Natural killer cell treated with Interleukin-12 subunit alpha and Interleukin-12 subunit beta and Interleukin-15 and Interleukin-18, amount 100 ng/mL, for 72 hours (primary cell): Measurements from ENCODE around the gene ARPC2. TPM values are rescaled to one million over a fixed set of nuclear protein-coding genes. Genes with fewer than 3 reads are reported as not detected.

ENCODE experiments used
- ATAC-seq, 2 donors: fragments of 150-1000 bp; cut with Tn5 transposase in 1 of 2; sonication (Bioruptor Pico), chemical (Tn5 transposase) in 1 of 2; 2 replicates each; pipeline ENCODE4 v1.10.0; 2021
- DNase-seq: peaks from one replicate; pipeline ENCODE4 v3.0.0; 2022; ENCODE audit warnings: low spot score
- H3K27ac Mint-ChIP-seq, 2 donors: 1 replicate in 1 of 2; 2 replicates in 1 of 2; pipeline ENCODE4 v1.8.0; 2022; ENCODE audit warnings: mixed read lengths in 2 of 2, mild to moderate bottlenecking in 1 of 2, moderate library complexity in 1 of 2
- H3K27me3 Mint-ChIP-seq, 2 donors: 1 replicate in 1 of 2; 2 replicates in 1 of 2; pipeline ENCODE4 v1.8.0; 2022; ENCODE audit warnings: mixed read lengths in 2 of 2
- H3K36me3 Mint-ChIP-seq: one replicate; pipeline ENCODE4 v1.8.0; 2022; ENCODE audit warnings: mixed read lengths
- H3K4me1 Mint-ChIP-seq, 2 donors: 1 replicate in 1 of 2; 2 replicates in 1 of 2; pipeline ENCODE4 v1.8.0; 2022; ENCODE audit warnings: low read depth in 2 of 2, mixed read lengths in 2 of 2, mild to moderate bottlenecking in 1 of 2
- H3K4me3 Mint-ChIP-seq: one replicate; pipeline ENCODE4 v1.8.0; 2022; ENCODE audit warnings: mixed read lengths
- H3K9me3 Mint-ChIP-seq: 2 replicates; pipeline ENCODE4 v1.8.0; 2022; ENCODE audit warnings: mixed read lengths
- total RNA-seq, 2 donors: library from RNA; stranded (reverse); gene quantifications; one replicate each; pipeline ENCODE4 v1.2.3, GENCODE V29; 2022

ARPC2 gene
- total RNA-seq, 2 donors from 2014 or later, result 509 to 675 TPM

DNA sequence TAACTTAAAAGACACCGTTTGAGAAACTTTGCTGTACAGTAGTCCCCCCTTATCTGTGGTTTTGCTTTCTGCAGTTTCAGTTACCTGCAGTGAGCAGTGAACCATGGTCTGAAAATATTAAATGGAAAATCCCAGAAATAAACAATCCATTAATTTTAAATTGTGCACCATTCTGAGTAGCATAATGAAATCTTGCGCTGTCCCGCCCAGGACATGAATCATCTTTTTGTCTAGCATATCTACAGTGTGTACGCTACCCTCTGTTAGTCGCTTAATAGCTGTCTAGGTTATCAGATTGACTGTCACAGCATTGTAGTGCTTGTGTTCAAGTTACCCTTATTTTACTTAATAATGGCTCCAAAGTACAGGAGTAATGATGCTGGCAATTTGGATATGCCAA is 6.1 kb downstream of the ARPC2 start:
- Mint-ChIP-seq H3K27me3 (no peaks in the 10 kb centered on the region), H3K4me1 (peaks cover 76 to 80% of the 10 kb centered on the region in 2 donors), H3K4me3 (peak overlapping the region; percentile 88), H3K9me3 (no peaks in the 10 kb centered on the region), H3K27ac (peak overlapping the region; percentile 91 to 94), H3K36me3 (peaks cover 53% of the 10 kb centered on the region)
- DNase-seq (no peak), ATAC-seq (peak; percentile 74 to 82)

- H3K9me3 Mint-ChIP-seq, result no peaks in the 10 kb centered on the region
- no peak for ATAC-seq
- peak overlapping the region; percentile 88 for H3K4me3 Mint-ChIP-seq
- peak overlapping the region; percentile 91 to 94 for H3K27ac Mint-ChIP-seq
- no peaks in the 10 kb centered on the region for H3K27me3 Mint-ChIP-seq
- H3K36me3 Mint-ChIP-seq, result peaks cover 60% of the 10 kb centered on the region
- no peak for DNase-seq
- peaks cover 83 to 87% of the 10 kb centered on the region in 2 donors for H3K4me1 Mint-ChIP-seq
Measured at GRCh38 chr2:218224186-218224585, 7.2 kb downstream of the ARPC2 start.

DNA sequence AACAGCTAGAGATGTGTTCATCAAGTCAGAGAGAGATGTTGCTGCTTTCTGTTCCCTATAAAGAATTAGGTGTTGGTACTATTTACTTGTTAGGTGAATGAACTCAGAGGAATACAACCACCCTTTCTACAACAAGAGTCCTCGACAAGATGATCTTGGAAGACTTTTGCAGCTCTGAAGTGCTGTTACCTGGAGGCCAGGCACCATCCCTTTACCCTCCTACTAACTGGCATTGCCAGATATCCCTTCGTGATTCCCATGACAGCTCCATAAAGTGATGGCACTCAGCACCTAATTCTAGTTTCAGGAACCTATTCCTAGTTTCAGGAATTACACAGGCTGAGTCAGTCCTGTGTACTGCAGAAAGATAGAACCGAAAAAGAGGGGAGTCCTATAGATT is 9.9 kb downstream of the ARPC2 start:
- DNase-seq (no peak), ATAC-seq (no peak)
- H3K36me3 Mint-ChIP-seq, result peaks cover 52% of the 10 kb centered on the region
- H3K9me3 Mint-ChIP-seq, result no peaks in the 10 kb centered on the region
- peaks cover 72 to 78% of the 10 kb centered on the region in 2 donors for H3K4me1 Mint-ChIP-seq
- H3K27ac Mint-ChIP-seq, result peak overlapping the region; percentile 91 to 94
- peak overlapping the region; percentile 49 for H3K4me3 Mint-ChIP-seq
- no peaks in the 10 kb centered on the region for H3K27me3 Mint-ChIP-seq

- H3K9me3 Mint-ChIP-seq, result no peaks in the 10 kb centered on the region
- peaks cover 63 to 71% of the 10 kb centered on the region in 2 donors for H3K4me1 Mint-ChIP-seq
- DNase-seq (no peak), ATAC-seq (no peak)
- peak overlapping the region; percentile 79 for H3K4me3 Mint-ChIP-seq
- peak overlapping the region; percentile 91 to 94 for H3K27ac Mint-ChIP-seq
- H3K27me3 Mint-ChIP-seq, result no peaks in the 10 kb centered on the region
- peaks cover 60% of the 10 kb centered on the region for H3K36me3 Mint-ChIP-seq
Measured at GRCh38 chr2:218228366-218229090, 11.5 kb downstream of the ARPC2 start.

- DNase-seq, result peak; percentile 73
- Mint-ChIP-seq H3K36me3 (peaks cover 64% of the 10 kb centered on the region), H3K9me3 (no peaks in the 10 kb centered on the region), H3K27me3 (no peaks in the 10 kb centered on the region), H3K4me3 (peak overlapping the region; percentile 79), H3K4me1 (peaks cover 60 to 72% of the 10 kb centered on the region in 2 donors), H3K27ac (peak overlapping the region; percentile 91 to 94)
- peak; percentile 90 to 92 for ATAC-seq
Measured at GRCh38 chr2:218229239-218229638, 12.2 kb downstream of the ARPC2 start.

DNA sequence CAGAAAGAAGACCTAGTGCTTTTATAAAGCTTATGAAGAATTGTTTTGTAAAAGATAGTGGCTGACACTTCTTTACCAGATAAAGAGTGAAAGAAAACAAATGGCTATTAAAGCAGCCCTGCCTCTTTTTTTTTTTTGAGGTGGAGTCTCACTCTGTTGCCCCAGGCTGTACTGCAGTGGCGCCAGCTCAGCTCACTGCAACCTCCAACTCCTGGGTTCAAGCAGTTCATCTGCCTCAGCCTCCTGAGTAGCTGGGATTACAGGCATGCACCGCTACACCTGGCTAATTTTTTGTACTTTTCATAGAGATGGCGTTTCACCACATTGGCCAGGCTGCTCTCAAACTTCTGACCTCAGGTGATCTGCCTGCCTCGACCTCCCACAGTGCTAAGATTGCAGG is 12.9 kb downstream of the ARPC2 start:
- H3K4me3 Mint-ChIP-seq, result peak overlapping the region; percentile 79
- peaks cover 64% of the 10 kb centered on the region for H3K36me3 Mint-ChIP-seq
- H3K4me1 Mint-ChIP-seq, result peaks cover 54 to 70% of the 10 kb centered on the region in 2 donors
- no peaks in the 10 kb centered on the region for H3K9me3 Mint-ChIP-seq
- no peaks in the 10 kb centered on the region for H3K27me3 Mint-ChIP-seq
- H3K27ac Mint-ChIP-seq, result peak overlapping the region; percentile 91 to 94
- ATAC-seq (peak; percentile 45 to 64), DNase-seq (no peak)

GRCh38 chr2:218230882-218231281 is 13.9 kb downstream of the ARPC2 start:
- peak overlapping the region; percentile 91 to 94 for H3K27ac Mint-ChIP-seq
- H3K9me3 Mint-ChIP-seq, result no peaks in the 10 kb centered on the region
- H3K36me3 Mint-ChIP-seq, result peaks cover 59% of the 10 kb centered on the region
- peak; percentile 79 to 85 for ATAC-seq
- H3K4me3 Mint-ChIP-seq, result peak overlapping the region; percentile 79
- H3K4me1 Mint-ChIP-seq, result peaks cover 44 to 60% of the 10 kb centered on the region in 2 donors
- DNase-seq, result peak; percentile 64
- no peaks in the 10 kb centered on the region for H3K27me3 Mint-ChIP-seq

DNA sequence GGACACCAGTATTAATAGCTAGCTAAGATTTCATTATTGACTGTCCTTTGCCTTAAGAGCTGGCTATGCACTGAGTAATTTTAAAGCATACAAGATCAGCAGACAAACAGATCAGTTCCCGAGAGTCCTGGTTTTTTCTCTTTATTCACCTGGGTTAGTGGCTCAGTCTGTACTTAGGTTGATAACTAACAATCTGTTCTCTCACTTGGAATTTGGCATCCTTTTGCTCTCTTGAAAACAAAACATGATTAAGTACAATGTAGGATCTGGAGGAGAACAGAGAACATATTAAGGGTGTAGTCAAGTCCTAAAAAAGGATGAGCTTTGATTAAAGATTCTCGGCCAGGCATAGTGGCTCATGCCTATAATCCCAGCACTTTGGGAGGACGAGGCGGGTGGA is 16.6 kb downstream of the ARPC2 start:
- Mint-ChIP-seq H3K27ac (peak overlapping the region; percentile 49 to 51), H3K4me1 (peaks cover 29 to 44% of the 10 kb centered on the region in 2 donors), H3K36me3 (peaks cover 46% of the 10 kb centered on the region), H3K27me3 (no peaks in the 10 kb centered on the region), H3K9me3 (no peaks in the 10 kb centered on the region), H3K4me3 (no peak overlapping the region)
- DNase-seq (no peak), ATAC-seq (no peak)

- DNase-seq (no peak), ATAC-seq (no peak)
- Mint-ChIP-seq H3K36me3 (peaks cover 46% of the 10 kb centered on the region), H3K27ac (peak overlapping the region; percentile 14 to 51), H3K27me3 (no peaks in the 10 kb centered on the region), H3K4me3 (no peak overlapping the region), H3K9me3 (no peaks in the 10 kb centered on the region), H3K4me1 (peaks cover 23 to 43% of the 10 kb centered on the region in 2 donors)
Measured at GRCh38 chr2:218234521-218234920, 17.5 kb downstream of the ARPC2 start.

DNA sequence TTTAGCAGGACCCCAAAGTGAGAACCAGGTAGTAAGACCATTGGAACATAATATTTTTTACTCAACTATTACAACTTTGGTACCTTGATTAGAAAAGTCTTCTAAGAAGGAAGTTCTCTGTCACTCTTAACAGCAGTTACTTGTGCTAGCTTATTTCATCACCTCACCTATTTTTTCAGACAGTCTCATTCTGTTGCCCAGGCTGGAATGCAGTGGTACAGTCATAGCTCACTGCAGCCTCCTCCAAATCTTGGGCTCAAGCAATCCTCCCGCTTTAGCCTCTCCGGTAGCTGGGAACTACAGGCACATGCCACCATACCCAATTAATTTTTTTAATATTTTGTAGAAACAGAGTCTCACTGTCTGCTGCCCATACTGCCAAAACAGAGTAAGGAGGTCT is 18.0 kb downstream of the ARPC2 start:
- Mint-ChIP-seq H3K9me3 (no peaks in the 10 kb centered on the region), H3K36me3 (peaks cover 46% of the 10 kb centered on the region), H3K4me1 (peaks cover 23 to 43% of the 10 kb centered on the region in 2 donors), H3K27ac (peak overlapping the region; percentile 14 to 51), H3K27me3 (no peaks in the 10 kb centered on the region), H3K4me3 (no peak overlapping the region)
- DNase-seq (no peak), ATAC-seq (no peak)

DNA sequence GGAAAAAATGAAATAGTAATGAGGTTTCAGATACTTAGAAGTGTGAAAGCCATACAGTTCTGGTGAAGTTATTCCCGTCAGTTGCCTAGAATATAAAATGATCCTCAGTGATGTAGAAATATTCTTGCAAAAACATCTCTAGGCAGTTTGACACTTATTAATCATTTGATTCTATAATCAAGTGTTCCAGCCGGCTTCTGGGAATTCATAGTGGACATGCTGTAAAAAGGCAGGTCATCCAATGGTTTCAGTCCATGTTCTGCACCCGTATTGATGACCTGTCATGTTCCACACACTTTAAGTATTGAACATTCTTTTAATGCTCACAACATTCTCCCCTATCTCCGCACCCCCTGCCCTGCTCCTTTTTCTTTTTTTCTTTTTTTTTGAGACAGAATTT is 19.8 kb downstream of the ARPC2 start:
- Mint-ChIP-seq H3K27me3 (no peaks in the 10 kb centered on the region), H3K4me1 (peaks cover 11 to 34% of the 10 kb centered on the region in 2 donors), H3K9me3 (no peaks in the 10 kb centered on the region), H3K36me3 (peaks cover 36% of the 10 kb centered on the region), H3K4me3 (no peak overlapping the region), H3K27ac (no peak overlapping the region)
- ATAC-seq, result no peak
- DNase-seq, result no peak

- DNase-seq, result no peak
- H3K36me3 Mint-ChIP-seq, result peaks cover 31% of the 10 kb centered on the region
- H3K27ac Mint-ChIP-seq, result peak overlapping the region in 1 of 2 donors; percentile 37
- H3K4me1 Mint-ChIP-seq, result peaks cover 12 to 29% of the 10 kb centered on the region in 2 donors
- no peaks in the 10 kb centered on the region for H3K27me3 Mint-ChIP-seq
- ATAC-seq, result no peak
- no peaks in the 10 kb centered on the region for H3K9me3 Mint-ChIP-seq
- no peak overlapping the region for H3K4me3 Mint-ChIP-seq
Measured at GRCh38 chr2:218238887-218239286, 21.9 kb downstream of the ARPC2 start.

DNA sequence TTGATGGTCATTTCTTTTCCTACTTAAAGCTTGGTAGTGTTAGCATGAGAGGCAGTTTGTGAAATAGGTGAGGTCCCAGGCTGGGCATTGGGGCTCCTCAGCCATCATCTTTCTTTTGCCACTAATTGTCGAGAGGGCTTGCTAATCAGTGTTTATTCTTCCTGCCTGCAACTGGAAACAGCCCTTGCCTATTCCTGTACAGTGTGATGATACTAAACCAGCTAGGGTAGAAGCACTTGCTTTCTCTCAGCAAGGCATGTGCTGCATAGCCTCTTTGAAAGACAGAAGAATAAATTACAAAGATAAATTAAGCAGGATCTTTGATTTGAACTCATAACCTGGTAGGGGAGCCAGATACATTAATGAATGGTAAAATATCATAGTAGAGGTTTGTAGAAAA is 27.2 kb downstream of the ARPC2 start:
- ATAC-seq, result no peak
- DNase-seq, result no peak
- peaks cover 13 to 26% of the 10 kb centered on the region in 2 donors for H3K4me1 Mint-ChIP-seq
- H3K9me3 Mint-ChIP-seq, result no peaks in the 10 kb centered on the region
- no peak overlapping the region for H3K4me3 Mint-ChIP-seq
- peaks cover 28% of the 10 kb centered on the region for H3K36me3 Mint-ChIP-seq
- H3K27me3 Mint-ChIP-seq, result no peaks in the 10 kb centered on the region
- peak overlapping the region; percentile 30 to 77 for H3K27ac Mint-ChIP-seq

- DNase-seq, result no peak
- ATAC-seq, result no peak
- no peaks in the 10 kb centered on the region for H3K27me3 Mint-ChIP-seq
- peaks cover 12 to 26% of the 10 kb centered on the region in 2 donors for H3K4me1 Mint-ChIP-seq
- H3K36me3 Mint-ChIP-seq, result peaks cover 26% of the 10 kb centered on the region
- H3K27ac Mint-ChIP-seq, result peak overlapping the region; percentile 30 to 77
- H3K9me3 Mint-ChIP-seq, result no peaks in the 10 kb centered on the region
- no peak overlapping the region for H3K4me3 Mint-ChIP-seq
Measured at GRCh38 chr2:218244665-218245064, 27.7 kb downstream of the ARPC2 start.
